Measurements from ENCODE around the gene SH2D7.

Gene SH2D7

DNA sequence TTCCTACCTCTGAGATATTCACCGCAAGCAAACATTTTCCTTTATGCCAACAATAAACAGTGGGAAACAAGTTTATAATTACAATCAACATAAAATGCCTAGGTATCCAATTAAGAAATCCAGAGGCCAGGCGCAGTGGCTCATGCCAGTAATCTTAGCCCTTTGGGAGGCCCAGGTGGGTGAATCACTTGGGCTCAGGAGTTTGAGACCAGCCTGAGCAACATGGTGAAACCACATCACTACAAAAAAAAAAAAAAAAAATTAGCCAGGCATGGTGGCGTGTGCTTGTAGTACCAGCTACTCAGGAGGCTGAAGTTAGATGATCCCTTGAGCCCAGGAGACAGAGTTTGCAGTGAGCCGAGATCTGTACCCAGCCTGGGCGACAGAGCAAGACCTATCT, 32.1 kb upstream of the SH2D7 start:
- DNase-seq (ENCODE audit: low read depth in 1 of 2, low spot score in 1 of 2) = no peak

GRCh38 chr15:78061963-78062427, 30.4 kb upstream of the SH2D7 start:
- DNase-seq (ENCODE audit: low read depth in 1 of 2, low spot score in 1 of 2) = peak in 1 of 2 donors; percentile 48

DNA sequence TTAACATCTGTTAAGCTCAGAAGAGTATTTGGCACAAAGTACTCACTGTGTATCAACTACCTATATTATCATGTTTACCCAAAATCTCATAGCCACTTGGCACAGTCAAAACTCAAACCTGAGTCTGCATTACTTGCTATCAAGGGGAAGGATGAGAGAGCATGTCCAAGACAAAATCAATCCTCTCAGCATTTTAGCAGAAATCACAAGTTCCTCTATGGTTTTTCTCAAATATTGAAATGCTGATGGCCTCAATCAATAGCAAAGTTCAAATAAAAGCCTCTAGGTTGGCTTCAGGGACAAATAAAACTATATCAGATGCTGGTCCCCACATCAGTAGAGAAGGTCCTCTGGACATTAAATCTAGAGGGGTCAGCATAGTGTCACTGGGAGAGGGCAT, 29.1 kb upstream of the SH2D7 start:
- DNase-seq (ENCODE audit: low read depth in 1 of 2, low spot score in 1 of 2) = no peak

GRCh38 chr15:78063970-78064385, 28.4 kb upstream of the SH2D7 start:
- no peak for DNase-seq (ENCODE audit: low read depth in 1 of 2, low spot score in 1 of 2)

- DNase-seq (ENCODE audit: low read depth in 1 of 2, low spot score in 1 of 2) = no peak
Measured at GRCh38 chr15:78064544-78064943, 27.8 kb upstream of the SH2D7 start.

GRCh38 chr15:78065284-78065872, 27.0 kb upstream of the SH2D7 start:
- DNase-seq (ENCODE audit: low read depth in 1 of 2, low spot score in 1 of 2) = no peak

- DNase-seq (ENCODE audit: low read depth in 1 of 2, low spot score in 1 of 2) = no peak
Measured at GRCh38 chr15:78065973-78066946, 26.1 kb upstream of the SH2D7 start.

DNA sequence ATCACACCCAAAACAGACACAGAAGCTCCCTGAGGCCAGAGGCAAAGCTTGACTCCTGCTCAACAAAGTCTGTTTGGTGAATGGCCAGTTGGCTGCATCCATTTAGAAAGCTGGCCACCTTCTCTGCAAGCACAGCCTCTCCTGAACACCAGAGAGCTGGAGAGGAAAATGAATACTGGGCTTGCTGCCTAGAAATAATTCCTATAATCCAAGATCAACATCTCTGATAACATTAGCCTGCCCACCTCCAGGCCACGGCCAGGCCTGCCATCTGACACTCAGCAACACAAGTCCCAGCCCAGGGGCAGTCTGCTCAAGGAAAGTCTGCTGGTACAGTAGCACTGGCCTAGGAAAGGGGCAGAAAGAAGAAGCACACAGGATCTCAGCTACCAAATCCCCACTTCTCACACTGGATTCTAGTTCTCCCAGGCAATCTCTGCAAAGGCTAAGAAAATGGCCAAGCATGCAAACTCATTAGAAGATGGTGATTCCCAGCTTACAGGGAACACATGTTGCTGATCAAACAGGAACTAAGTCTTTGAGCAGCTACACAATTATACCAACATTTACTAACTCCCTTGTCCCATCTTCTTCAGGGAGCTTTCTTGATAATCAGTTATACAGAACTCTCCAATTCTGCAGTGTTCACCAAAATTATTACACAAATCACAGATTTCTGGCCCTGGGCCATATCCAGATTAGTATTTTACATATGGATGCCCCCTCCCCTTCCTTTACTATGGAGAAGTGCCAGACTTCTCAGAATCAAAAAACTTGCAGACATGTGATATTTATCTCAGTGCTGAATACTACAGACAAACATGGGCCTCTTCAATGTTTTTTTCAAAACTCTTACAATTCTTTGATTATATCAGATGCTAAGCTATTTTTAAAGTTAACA, 24.8 kb upstream of the SH2D7 start:
- no peak for DNase-seq (ENCODE audit: low read depth in 1 of 2, low spot score in 1 of 2)

GRCh38 chr15:78069052-78069414, 23.3 kb upstream of the SH2D7 start:
- DNase-seq (ENCODE audit: low read depth in 1 of 2, low spot score in 1 of 2) = no peak

GRCh38 chr15:78069462-78070029, 22.8 kb upstream of the SH2D7 start:
- no peak for DNase-seq (ENCODE audit: low read depth in 1 of 2, low spot score in 1 of 2)

GRCh38 chr15:78070049-78070700, 22.2 kb upstream of the SH2D7 start:
- no peak for DNase-seq (ENCODE audit: low read depth in 1 of 2, low spot score in 1 of 2)

DNA sequence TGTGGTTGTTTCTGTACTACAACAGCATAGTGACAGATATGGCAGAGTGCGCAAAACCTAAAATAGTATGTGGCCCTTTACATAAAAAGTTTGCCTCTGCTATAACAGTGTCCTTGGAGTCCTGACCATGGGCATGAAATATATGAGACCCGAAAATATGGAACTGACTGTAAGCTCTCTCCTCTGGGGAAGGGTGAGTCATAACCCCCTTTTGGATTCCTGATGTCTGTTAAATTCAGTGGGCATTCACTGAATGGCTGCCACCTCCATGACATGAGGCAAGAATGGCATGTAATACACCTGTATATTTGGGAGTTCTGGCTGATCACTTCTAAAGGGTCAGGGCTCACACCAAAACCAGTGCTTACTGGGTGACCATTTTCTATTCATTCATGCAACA, 21.0 kb upstream of the SH2D7 start:
- no peak for DNase-seq (ENCODE audit: low read depth in 1 of 2, low spot score in 1 of 2)

DNA sequence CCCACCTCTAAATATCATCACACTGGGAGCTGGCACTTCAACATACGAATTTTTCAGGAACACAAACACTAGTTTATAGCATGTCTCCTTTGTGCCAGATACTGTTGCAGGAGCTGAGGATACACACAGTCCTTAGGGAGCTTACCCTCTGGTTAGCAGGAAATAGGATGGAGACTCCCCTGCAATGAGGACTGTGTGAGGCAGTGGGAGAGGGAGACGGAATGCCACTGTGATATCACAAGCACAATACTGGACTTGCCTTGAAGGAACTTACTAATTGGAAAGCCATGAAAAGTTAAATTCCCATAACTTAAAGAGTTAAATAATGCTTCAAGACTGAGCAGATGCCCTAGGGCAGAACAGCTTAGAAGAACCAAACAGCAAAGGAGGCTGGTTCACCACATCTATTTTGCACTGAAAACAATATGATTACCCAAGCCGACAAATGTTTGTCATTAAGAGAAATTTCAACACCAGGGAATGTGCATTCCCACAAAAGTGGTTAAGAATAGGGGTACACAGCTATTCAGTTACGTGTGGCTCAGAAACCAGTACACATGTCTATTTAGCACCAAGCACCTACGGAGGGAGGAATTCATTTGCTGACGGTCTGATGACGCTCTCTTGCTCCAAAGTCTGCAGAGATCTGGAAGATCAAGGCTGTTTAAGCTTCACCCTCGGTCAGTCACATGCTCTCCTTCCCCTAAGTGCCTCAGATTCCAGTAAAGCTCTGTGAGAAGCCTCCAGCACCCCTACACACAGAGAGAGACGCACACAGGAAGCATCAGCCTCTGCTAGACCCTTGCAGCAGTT, 20.1 kb upstream of the SH2D7 start:
- DNase-seq (ENCODE audit: low read depth in 1 of 2, low spot score in 1 of 2) = no peak

DNA sequence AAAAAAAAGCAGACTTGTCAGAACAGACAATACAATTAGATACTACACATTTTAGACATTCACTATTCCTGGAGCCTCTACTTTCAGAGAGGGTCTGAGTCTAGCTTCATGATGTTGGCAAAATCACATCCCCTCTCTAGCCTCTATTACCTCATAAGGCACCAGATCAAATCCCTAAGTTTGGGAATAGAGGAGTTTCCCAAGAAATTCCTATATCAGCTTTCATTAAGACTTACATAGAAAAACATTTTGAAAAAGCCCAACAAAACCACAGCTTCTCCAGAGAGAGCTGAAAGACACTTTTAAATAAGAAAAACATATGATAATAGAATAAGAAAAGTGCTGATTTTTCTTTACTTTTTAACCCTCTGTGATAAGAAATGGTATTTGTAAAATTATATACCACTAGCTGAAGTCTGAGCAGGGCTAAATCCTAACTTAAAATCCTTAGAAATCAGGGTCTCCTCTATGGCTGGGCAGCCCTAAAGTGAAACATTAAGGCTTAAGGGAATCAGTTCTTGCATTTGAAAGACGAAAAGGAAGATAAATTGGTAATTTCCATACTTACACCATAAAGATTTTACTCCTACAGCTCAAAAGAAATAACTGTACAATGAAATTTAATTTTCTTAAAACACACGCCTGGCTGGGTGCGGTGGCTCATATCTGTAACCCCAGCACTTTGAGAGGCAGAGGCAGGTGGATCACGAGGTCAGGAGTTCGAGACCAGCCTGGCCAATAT, 19.1 kb upstream of the SH2D7 start:
- no peak for DNase-seq (ENCODE audit: low read depth in 1 of 2, low spot score in 1 of 2)

DNA sequence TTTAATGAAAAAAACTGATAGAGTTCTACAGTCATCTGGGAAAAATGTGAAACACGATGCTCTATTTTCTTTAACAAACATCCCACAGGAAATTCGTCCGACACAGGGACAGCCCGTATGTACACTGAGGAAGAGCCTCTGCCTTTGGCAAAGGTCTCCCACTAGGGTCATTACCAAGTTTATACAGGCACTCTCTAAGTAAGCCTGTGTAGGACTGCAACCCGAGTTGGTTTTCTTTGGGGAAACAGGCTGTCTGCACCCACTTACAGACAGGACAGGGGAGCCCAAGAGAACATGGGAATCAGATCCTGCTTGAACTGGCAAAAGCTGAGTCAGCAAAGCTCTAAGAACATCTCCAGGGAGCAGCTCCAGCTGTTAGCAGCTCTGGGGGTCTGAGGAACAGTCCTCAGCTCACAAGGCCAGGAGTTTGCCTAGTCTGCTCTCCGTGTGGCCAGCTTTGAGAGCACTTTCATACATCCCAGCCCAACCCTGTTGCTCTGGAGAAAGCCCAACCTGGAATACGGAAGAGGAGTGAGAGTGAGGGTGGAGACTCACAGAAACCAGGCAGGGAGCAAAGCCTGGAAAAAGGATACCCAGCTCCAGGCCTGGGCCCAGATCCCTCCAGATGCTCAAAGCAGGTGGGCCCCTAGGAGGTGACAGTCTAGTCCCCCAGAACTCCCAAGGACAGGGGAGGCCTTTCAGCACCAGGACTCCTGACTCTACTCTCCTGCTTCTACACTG, 16.7 kb upstream of the SH2D7 start:
- DNase-seq (ENCODE audit: low read depth in 1 of 2, low spot score in 1 of 2) = no peak

DNA sequence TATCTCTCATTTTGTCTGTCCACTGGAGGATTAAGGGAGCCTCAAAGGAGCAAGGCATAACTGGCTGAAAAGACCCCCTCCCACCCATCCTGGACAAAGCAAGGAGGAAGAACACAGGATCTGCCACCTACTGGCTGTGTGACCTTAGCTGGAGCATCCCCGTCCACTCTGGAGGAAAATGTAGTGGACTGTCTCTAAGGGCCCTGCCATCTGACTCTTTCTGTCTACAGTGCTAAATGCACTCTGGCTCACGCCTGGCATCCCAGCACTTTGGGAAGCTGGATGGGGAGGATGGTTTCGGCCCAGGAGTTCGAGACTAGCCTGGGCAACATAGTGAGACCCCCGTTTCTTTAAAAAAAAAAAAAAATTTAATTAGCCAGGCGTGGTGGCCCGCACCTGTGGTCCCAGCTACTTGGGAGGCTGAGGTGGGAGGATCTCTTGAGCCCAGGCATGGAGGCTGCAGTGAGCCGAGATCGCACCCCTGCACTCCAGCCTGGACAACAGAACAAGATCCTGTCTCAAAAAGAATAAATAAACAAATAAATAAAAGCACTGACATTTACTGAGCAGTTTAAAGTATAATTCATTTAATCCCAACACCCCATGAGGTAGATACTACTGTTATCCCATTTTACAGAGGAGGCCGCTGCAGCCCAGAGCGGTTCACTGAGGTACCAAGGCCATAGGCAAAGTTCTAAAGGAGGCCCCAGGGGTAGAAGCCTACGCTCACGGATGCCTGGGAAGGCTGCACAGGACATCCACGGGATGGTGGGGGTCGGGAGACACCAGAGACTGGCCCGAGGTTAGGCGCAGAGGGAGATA, 15.9 kb upstream of the SH2D7 start:
- DNase-seq (ENCODE audit: low read depth in 1 of 2, low spot score in 1 of 2) = no peak

GRCh38 chr15:78077053-78077870, 15.1 kb upstream of the SH2D7 start, which contains the start of gene TBC1D2B:
TBC1D2B (minus strand) TSS chr15:78077711; CDS start chr15:78077652, 59 bp downstream.
- peak; percentile 45 to 55 for DNase-seq (ENCODE audit: low read depth in 1 of 2, low spot score in 1 of 2)

Data from activated CD4-positive, alpha-beta T cell treated with anti-CD3 and anti-CD28 coated beads, Interleukin-2, amount 50 U/mL, for 24 hours (primary cell).